Endothelial cell of umbilical vein (primary cell): ENCODE results near the gene CDC16. TPM values are rescaled to one million over a fixed set of nuclear protein-coding genes. Genes with fewer than 3 reads are reported as not detected.

Experiments used
- BruUV-seq: library from RNA; stranded (reverse); fragments of 400-500 nt; replicated peaks from 2 replicates; lab custom pipeline; 2021; lab: Mats Ljungman, UMichigan
- CTCF ChIA-PET: fragments of 300-600, 350-600 bp; sonication (Branson Sonifier 250); formaldehyde crosslinking; loops from one replicate; lab custom pipeline; 2021; ENCODE audit warnings: antibody characterized with exemption, inconsistent platforms; lab: Charles Lee
- POLR2A ChIA-PET: fragments of 300-600, 350-600 bp; sonication (Branson Sonifier 250); formaldehyde crosslinking; loops from one replicate; lab custom pipeline; 2021; ENCODE audit warnings: antibody characterized with exemption, inconsistent platforms; lab: Charles Lee
- DNase-seq: peaks from one replicate; pipeline ENCODE4 v3.0.0-alpha.2; 2011; ENCODE audit warnings: low read depth, low spot score
- FAIRE-seq: peaks from 2 replicates; lab custom pipeline; 2011; peaks lifted over from hg19 to GRCh38; lab: Jason Lieb, UNC
- H2AFZ ChIP-seq: 2 replicates; pipeline ENCODE4 v1.6.0; 2012; ENCODE audit warnings: low read depth, low read length, control low read depth, inconsistent platforms
- H3K27ac ChIP-seq: 2 replicates; pipeline ENCODE4 v1.5.1; 2011; ENCODE audit warnings: low read depth, mild to moderate bottlenecking, control low read depth, low read length, moderate library complexity; ENCODE audit not compliant: insufficient read depth
- H3K27me3 ChIP-seq, 2 experiments: 2 replicates each; pipeline versions ENCODE4 v1.6.0 to v1.6.1; 2011; ENCODE audit warnings: low read length in 2 of 2, mixed read lengths in 1 of 2; ENCODE audit not compliant: control insufficient read depth in 2 of 2, insufficient read depth in 2 of 2
- H3K36me3 ChIP-seq, 2 experiments: 2 replicates in 1 of 2; 3 replicates in 1 of 2; pipeline ENCODE4 v1.5.1; 2011; ENCODE audit warnings: low read length in 2 of 2, mild to moderate bottlenecking in 1 of 2, moderate library complexity in 1 of 2; ENCODE audit not compliant: control insufficient read depth in 2 of 2, insufficient read depth in 2 of 2; ENCODE audit errors: extremely low read depth in 1 of 2
- H3K4me1 ChIP-seq: 3 replicates; pipeline ENCODE4 v1.5.1; 2011; ENCODE audit warnings: mild to moderate bottlenecking, low read length; ENCODE audit not compliant: control insufficient read depth, insufficient read depth; ENCODE audit errors: extremely low read depth
- H3K4me2 ChIP-seq: 2 replicates; pipeline ENCODE4 v1.6.1; 2011; ENCODE audit warnings: low read length, control low read depth, mixed read lengths; ENCODE audit not compliant: insufficient read depth
- H3K4me3 ChIP-seq, 3 experiments: fragments of 200-600 bp in 1 of 3; sonication (generic), shearing (Covaris generic) in 1 of 3; replicated peaks in 1 of 3; 2 replicates each; pipeline ENCODE4 v1.5.1; 2011 to 2016; ENCODE audit warnings: control low read depth in 3 of 3, low read length in 3 of 3, mild to moderate bottlenecking in 2 of 3, inconsistent platforms in 1 of 3, low read depth in 1 of 3, moderate library complexity in 1 of 3; ENCODE audit not compliant: insufficient read depth in 1 of 3
- H3K79me2 ChIP-seq: 2 replicates; pipeline ENCODE4 v1.6.0; 2012; ENCODE audit warnings: low read length, inconsistent platforms; ENCODE audit not compliant: control insufficient read depth, insufficient read depth
- H3K9ac ChIP-seq: replicated peaks from 2 replicates; pipeline ENCODE3; 2011; ENCODE audit warnings: low read length, control low read depth; ENCODE audit not compliant: insufficient read depth; ENCODE audit errors: extremely low read depth
- H3K9me1 ChIP-seq: replicated peaks from 3 replicates; pipeline ENCODE4 v1.6.0; 2011; ENCODE audit warnings: mild to moderate bottlenecking, low read length; ENCODE audit not compliant: control insufficient read depth, insufficient read depth; ENCODE audit errors: extremely low read depth
- H3K9me3 ChIP-seq: replicated peaks from 2 replicates; pipeline ENCODE4 v1.5.1; 2012; ENCODE audit warnings: low read length, inconsistent platforms; ENCODE audit not compliant: control insufficient read depth, insufficient read depth
- H4K20me1 ChIP-seq: replicated peaks from 2 replicates; pipeline ENCODE3; 2011; ENCODE audit warnings: mild to moderate bottlenecking, low read length; ENCODE audit not compliant: control insufficient read depth, insufficient read depth; ENCODE audit errors: extremely low read depth
- EZH2 ChIP-seq: IDR thresholded peaks from 2 replicates; pipeline ENCODE4 v1.6.1; 2012; ENCODE audit warnings: borderline replicate concordance, low read depth, mild to moderate bottlenecking, moderate library complexity, low read length, inconsistent platforms; ENCODE audit not compliant: severe bottlenecking
- FOS ChIP-seq: IDR thresholded peaks from 2 replicates; pipeline ENCODE4 v1.6.1; 2011; ENCODE audit warnings: mild to moderate bottlenecking, low read length, moderate library complexity, borderline replicate concordance; ENCODE audit not compliant: insufficient read depth
- GATA2 ChIP-seq: IDR thresholded peaks from 2 replicates; pipeline ENCODE4 v1.7.0; 2011; ENCODE audit warnings: low read depth, mild to moderate bottlenecking, moderate library complexity, mixed read lengths, low read length; ENCODE audit not compliant: insufficient read length, insufficient read depth
- JUN ChIP-seq: IDR thresholded peaks from 2 replicates; pipeline ENCODE4 v1.6.1; 2011; ENCODE audit warnings: borderline replicate concordance, low read depth; ENCODE audit not compliant: insufficient read length, insufficient read depth
- MYC ChIP-seq: IDR thresholded peaks from one replicate; pipeline ENCODE4 v1.6.1; 2011; ENCODE audit warnings: mild to moderate bottlenecking, low read depth, low read length
- POLR2A ChIP-seq: IDR thresholded peaks from 2 replicates; pipeline ENCODE4 v1.6.1; 2012; ENCODE audit warnings: low read depth, mild to moderate bottlenecking, control low read depth, low read length
- POLR2AphosphoS5 ChIP-seq: IDR thresholded peaks from 2 replicates; pipeline ENCODE4 v1.6.1; 2012; ENCODE audit warnings: low read depth, mild to moderate bottlenecking, control low read depth, low read length, moderate library complexity; ENCODE audit not compliant: insufficient read depth
- dilution Hi-C: fragments of 300-500 bp; cut with MboI; formaldehyde crosslinking; loops from one replicate; pipeline ENCODE4 v1.15.0; 2019; ENCODE audit warnings: low sequenced_read_pairs; ENCODE audit not compliant: extremely low pct_ligation_motif_present
- intact Hi-C: fragments of 100-400 bp; cut with micrococcal nuclease; formaldehyde crosslinking; loops from one replicate; pipeline ENCODE4 v1.10.0; 2022
- polyA plus RNA-seq, 4 experiments: library from polyadenylated mRNA; depleted of rRNA in 3 of 4; stranded (reverse) in 3 of 4; unstranded in 1 of 4; fragments of >200 nt; gene quantifications; 2 replicates each; pipeline versions ENCODE4 v1.2.1 to v1.2.3, GENCODE V29; 2011 to 2012; ENCODE audit warnings: missing spikeins in 1 of 4
- total RNA-seq: library from RNA; stranded (reverse); gene quantifications from 2 replicates; pipeline ENCODE4 v1.2.3, GENCODE V29; 2021
- TF ChIP-seq, protein P1 (sequence below): IDR thresholded peaks from 2 replicates; pipeline ENCODE4 v1.6.1; 2011; ENCODE audit not compliant: insufficient read depth, insufficient read length
- TF ChIP-seq, protein P2 (sequence below), 2 donors: IDR thresholded peaks; 1 replicate in 1 of 2; 2 replicates in 1 of 2; pipeline ENCODE4 v1.5.1; 2011; ENCODE audit warnings: low read length in 2 of 2, mild to moderate bottlenecking in 2 of 2, moderate library complexity in 2 of 2, control low read depth in 1 of 2, inconsistent platforms in 1 of 2, low read depth in 1 of 2; ENCODE audit not compliant: insufficient read depth in 1 of 2; ENCODE audit errors: extremely low read depth in 1 of 2

CDC16 gene
- total and polyA plus RNA-seq, 2 donors (not counting 3 experiments of a cell fraction or from before 2014, with no cell fraction given): 41.6 to 83.3 TPM

DNA sequence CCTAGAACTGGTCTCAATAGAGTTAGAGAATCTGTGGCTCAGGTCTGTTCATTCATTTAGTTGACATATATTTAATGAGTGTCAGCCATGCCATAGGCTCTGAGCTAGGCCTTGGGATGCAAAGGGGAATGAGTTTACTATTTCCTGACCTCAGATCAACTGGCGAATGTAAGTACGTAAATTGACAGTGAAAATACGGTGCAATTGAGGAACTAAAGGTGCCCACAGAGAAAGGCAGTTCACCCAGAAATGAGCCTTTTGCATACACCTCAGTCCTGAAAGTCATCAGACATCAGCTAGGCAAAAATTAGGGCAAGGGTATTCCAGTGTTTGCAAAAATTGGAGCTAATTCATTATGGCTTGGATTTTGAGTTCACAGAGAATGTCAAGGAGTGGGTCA lies 26.1 kb downstream of the CDC16 start:
- ChIA-PET CTCF (no interaction called here), POLR2A (no interaction called here)
- BruUV-seq: no TSS peak
- Histone ChIP-seq H3K9me1 (no peaks in the 10 kb centered on the region), H3K79me2 (no peaks in the 10 kb centered on the region), H3K4me1 (no peaks in the 10 kb centered on the region), H3K4me3 (no peak overlapping the region), H4K20me1 (no peaks in the 10 kb centered on the region), H3K4me2 (no peak overlapping the region), H3K36me3 (peaks cover 20 to 33% of the 10 kb centered on the region in 2 experiments), H3K9ac (no peak overlapping the region), H3K9me3 (no peaks in the 10 kb centered on the region), H2AFZ (no peak overlapping the region), H3K27ac (no peak overlapping the region), H3K27me3 (no peaks in the 10 kb centered on the region)
- dilution Hi-C loops: no loop called here
- no peak for FAIRE-seq
- no peak for DNase-seq
- TF ChIP-seq FOS: no peak
- TF ChIP-seq, protein P1, sequence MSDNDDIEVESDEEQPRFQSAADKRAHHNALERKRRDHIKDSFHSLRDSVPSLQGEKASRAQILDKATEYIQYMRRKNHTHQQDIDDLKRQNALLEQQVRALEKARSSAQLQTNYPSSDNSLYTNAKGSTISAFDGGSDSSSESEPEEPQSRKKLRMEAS: no peak
- TF ChIP-seq POLR2A: no peak
- no peak for TF ChIP-seq MYC
- no peak for TF ChIP-seq EZH2
- no peak for TF ChIP-seq JUN
- no peak for TF ChIP-seq GATA2
- TF ChIP-seq, protein P2, sequence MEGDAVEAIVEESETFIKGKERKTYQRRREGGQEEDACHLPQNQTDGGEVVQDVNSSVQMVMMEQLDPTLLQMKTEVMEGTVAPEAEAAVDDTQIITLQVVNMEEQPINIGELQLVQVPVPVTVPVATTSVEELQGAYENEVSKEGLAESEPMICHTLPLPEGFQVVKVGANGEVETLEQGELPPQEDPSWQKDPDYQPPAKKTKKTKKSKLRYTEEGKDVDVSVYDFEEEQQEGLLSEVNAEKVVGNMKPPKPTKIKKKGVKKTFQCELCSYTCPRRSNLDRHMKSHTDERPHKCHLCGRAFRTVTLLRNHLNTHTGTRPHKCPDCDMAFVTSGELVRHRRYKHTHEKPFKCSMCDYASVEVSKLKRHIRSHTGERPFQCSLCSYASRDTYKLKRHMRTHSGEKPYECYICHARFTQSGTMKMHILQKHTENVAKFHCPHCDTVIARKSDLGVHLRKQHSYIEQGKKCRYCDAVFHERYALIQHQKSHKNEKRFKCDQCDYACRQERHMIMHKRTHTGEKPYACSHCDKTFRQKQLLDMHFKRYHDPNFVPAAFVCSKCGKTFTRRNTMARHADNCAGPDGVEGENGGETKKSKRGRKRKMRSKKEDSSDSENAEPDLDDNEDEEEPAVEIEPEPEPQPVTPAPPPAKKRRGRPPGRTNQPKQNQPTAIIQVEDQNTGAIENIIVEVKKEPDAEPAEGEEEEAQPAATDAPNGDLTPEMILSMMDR (IDR thresholded peaks at IDR 0.05; ENCODE audit: extremely low read depth in 1 of 2, insufficient read depth in 1 of 2, low read depth in 1 of 2, low read length in 2 of 2): no peak
- no peak for TF ChIP-seq POLR2AphosphoS5
- intact Hi-C loops: no loop called here
